Suprapubic skin (tissue), 4 donors: ENCODE results near the gene CCDC9.

Source experiments
- POLR2A ChIP-seq, 2 donors: fragments of 450-650 bp; IDR thresholded peaks; one replicate each; pipeline ENCODE4 v1.6.1; 2017; ENCODE audit warnings: antibody characterized with exemption in 2 of 2, mild to moderate bottlenecking in 2 of 2, moderate library complexity in 2 of 2
- POLR2AphosphoS5 ChIP-seq, 3 donors: sonication (generic); formaldehyde crosslinking; IDR thresholded peaks; one replicate each; pipeline ENCODE4 v1.6.1; 2017; ENCODE audit warnings: antibody characterized with exemption in 3 of 3
- TF ChIP-seq, protein P1 (sequence below), 2 donors: fragments of 200-600 bp in 1 of 2; fragments of 450-650 bp in 1 of 2; sonication (generic) in 1 of 2; IDR thresholded peaks; one replicate each; pipeline ENCODE4 v1.5.1; 2016 to 2019; ENCODE audit warnings: antibody characterized with exemption in 2 of 2, mild to moderate bottlenecking in 1 of 2, moderate library complexity in 1 of 2

DNA sequence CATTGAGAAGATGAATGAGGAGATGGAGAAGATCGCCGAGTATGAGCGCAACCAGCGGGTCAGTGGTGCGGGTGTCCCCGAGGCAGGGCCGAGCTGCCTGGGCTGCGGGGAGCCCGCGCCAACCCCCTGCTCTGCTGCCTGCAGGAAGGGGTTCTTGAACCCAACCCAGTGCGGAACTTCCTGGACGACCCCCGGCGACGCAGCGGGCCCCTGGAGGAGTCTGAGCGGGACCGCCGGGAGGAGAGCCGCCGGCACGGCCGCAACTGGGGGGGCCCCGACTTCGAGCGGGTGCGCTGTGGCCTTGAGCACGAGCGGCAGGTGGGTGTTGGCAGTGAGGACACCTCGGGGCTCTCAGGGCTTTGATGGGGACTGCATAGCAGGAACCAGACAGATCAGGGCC, 8.3 kb downstream of the CCDC9 start:
- TF ChIP-seq, protein P1, sequence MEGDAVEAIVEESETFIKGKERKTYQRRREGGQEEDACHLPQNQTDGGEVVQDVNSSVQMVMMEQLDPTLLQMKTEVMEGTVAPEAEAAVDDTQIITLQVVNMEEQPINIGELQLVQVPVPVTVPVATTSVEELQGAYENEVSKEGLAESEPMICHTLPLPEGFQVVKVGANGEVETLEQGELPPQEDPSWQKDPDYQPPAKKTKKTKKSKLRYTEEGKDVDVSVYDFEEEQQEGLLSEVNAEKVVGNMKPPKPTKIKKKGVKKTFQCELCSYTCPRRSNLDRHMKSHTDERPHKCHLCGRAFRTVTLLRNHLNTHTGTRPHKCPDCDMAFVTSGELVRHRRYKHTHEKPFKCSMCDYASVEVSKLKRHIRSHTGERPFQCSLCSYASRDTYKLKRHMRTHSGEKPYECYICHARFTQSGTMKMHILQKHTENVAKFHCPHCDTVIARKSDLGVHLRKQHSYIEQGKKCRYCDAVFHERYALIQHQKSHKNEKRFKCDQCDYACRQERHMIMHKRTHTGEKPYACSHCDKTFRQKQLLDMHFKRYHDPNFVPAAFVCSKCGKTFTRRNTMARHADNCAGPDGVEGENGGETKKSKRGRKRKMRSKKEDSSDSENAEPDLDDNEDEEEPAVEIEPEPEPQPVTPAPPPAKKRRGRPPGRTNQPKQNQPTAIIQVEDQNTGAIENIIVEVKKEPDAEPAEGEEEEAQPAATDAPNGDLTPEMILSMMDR (IDR thresholded peaks at IDR 0.05): no peak
- TF ChIP-seq POLR2A (IDR thresholded peaks at IDR 0.05) (no peak), POLR2AphosphoS5 (IDR thresholded peaks at IDR 0.05) (no peak)
